ENCODE data around the gene ARHGAP23.

- no peak for TF ChIP-seq CTCF (conservative IDR thresholded peaks at IDR 0.05)
- TF ChIP-seq EZH2 (IDR thresholded peaks at IDR 0.05; ENCODE audit: low read depth) = no peak
Measured at GRCh38 chr17:38498353-38498752, 70.1 kb downstream of the ARHGAP23 start.
